Measurements from ENCODE around the gene AGFG1.
A peak's percentile ranks its signal among the peaks of the same experiment; 100 is the strongest.

Gene AGFG1

GRCh38 chr2:227511239-227511930 is 39.4 kb downstream of the AGFG1 start:
- TF ChIP-seq SIN3A (IDR thresholded peaks at IDR 0.05; ENCODE audit: borderline replicate concordance, insufficient read depth, low read length) (no peak), POLR2AphosphoS5 (IDR thresholded peaks at IDR 0.05; ENCODE audit: low read depth, low read length) (no peak), FOXP2 (optimal IDR thresholded peaks at IDR 0.05; ENCODE audit: borderline replicate concordance, extremely low read depth, extremely low read length, insufficient read depth) (no peak), REST (IDR thresholded peaks at IDR 0.05; ENCODE audit: insufficient read depth in 1 of 2, low read depth in 2 of 2, low read length in 2 of 2) (no peak), TAF1 (IDR thresholded peaks at IDR 0.05; ENCODE audit: borderline replicate concordance, insufficient read depth, low read length) (no peak)

GRCh38 chr2:227511955-227512354 is 40.0 kb downstream of the AGFG1 start:
- TF ChIP-seq REST (IDR thresholded peaks at IDR 0.05; ENCODE audit: insufficient read depth in 1 of 2, low read depth in 2 of 2, low read length in 2 of 2) (no peak), SIN3A (IDR thresholded peaks at IDR 0.05; ENCODE audit: borderline replicate concordance, insufficient read depth, low read length) (no peak), FOXP2 (optimal IDR thresholded peaks at IDR 0.05; ENCODE audit: borderline replicate concordance, extremely low read depth, extremely low read length, insufficient read depth) (no peak), TAF1 (IDR thresholded peaks at IDR 0.05; ENCODE audit: borderline replicate concordance, insufficient read depth, low read length) (no peak), POLR2AphosphoS5 (IDR thresholded peaks at IDR 0.05; ENCODE audit: low read depth, low read length) (no peak)

GRCh38 chr2:227513113-227513512 is 41.2 kb downstream of the AGFG1 start:
- no peak for TF ChIP-seq TAF1 (IDR thresholded peaks at IDR 0.05; ENCODE audit: borderline replicate concordance, insufficient read depth, low read length)
- TF ChIP-seq POLR2AphosphoS5 (IDR thresholded peaks at IDR 0.05; ENCODE audit: low read depth, low read length): no peak
- peak in 1 of 2 experiments; percentile 23; a peak in 1 of 4 replicates for TF ChIP-seq REST (IDR thresholded peaks at IDR 0.05; ENCODE audit: insufficient read depth in 1 of 2, low read depth in 2 of 2, low read length in 2 of 2)

- TF ChIP-seq FOXP2 (optimal IDR thresholded peaks at IDR 0.05; ENCODE audit: borderline replicate concordance, extremely low read depth, extremely low read length, insufficient read depth) (no peak), POLR2AphosphoS5 (IDR thresholded peaks at IDR 0.05; ENCODE audit: low read depth, low read length) (no peak), REST (IDR thresholded peaks at IDR 0.05; ENCODE audit: insufficient read depth in 1 of 2, low read depth in 2 of 2, low read length in 2 of 2) (no peak), SIN3A (IDR thresholded peaks at IDR 0.05; ENCODE audit: borderline replicate concordance, insufficient read depth, low read length) (no peak), TAF1 (IDR thresholded peaks at IDR 0.05; ENCODE audit: borderline replicate concordance, insufficient read depth, low read length) (no peak)
Observed at GRCh38 chr2:227515742-227516141, 43.8 kb downstream of the AGFG1 start.

GRCh38 chr2:227517724-227518123 is 45.8 kb downstream of the AGFG1 start:
- TF ChIP-seq TAF1 (IDR thresholded peaks at IDR 0.05; ENCODE audit: borderline replicate concordance, insufficient read depth, low read length) (no peak), FOXP2 (optimal IDR thresholded peaks at IDR 0.05; ENCODE audit: borderline replicate concordance, extremely low read depth, extremely low read length, insufficient read depth) (no peak), POLR2AphosphoS5 (IDR thresholded peaks at IDR 0.05; ENCODE audit: low read depth, low read length) (no peak), SIN3A (IDR thresholded peaks at IDR 0.05; ENCODE audit: borderline replicate concordance, insufficient read depth, low read length) (no peak), REST (IDR thresholded peaks at IDR 0.05; ENCODE audit: insufficient read depth in 1 of 2, low read depth in 2 of 2, low read length in 2 of 2) (no peak)
